Thoracic aorta (tissue), 2 donors: ENCODE results near the gene FAM90A26. TPM values are rescaled to one million over a fixed set of nuclear protein-coding genes. Genes with fewer than 3 reads are reported as not detected.
"Not testable (repeated sequence)": the region's sequence is repeated elsewhere in the genome, so short reads cannot be mapped to it uniquely, and the experiment has no call there.

ENCODE experiments used
- ATAC-seq: fragments of 150-250 bp; one replicate; pipeline ENCODE4 v1.8.0; 2017; ENCODE audit warnings: low read depth; ENCODE audit not compliant: insufficient number of reproducible peaks, low FRiP score
- DNase-seq: peaks from one replicate; pipeline ENCODE4 v3.0.0-alpha.2; 2020; ENCODE audit warnings: low spot score
- H3K27ac ChIP-seq, 2 donors: fragments of 200-600 bp; sonication (generic); 1 replicate in 1 of 2; 2 replicates in 1 of 2; pipeline ENCODE4 v1.5.1; 2016; ENCODE audit warnings: mild to moderate bottlenecking in 2 of 2, moderate library complexity in 2 of 2
- H3K27me3 ChIP-seq: fragments of 200-600 bp; sonication (generic); replicated peaks from 2 replicates; pipeline ENCODE4 v1.6.0; 2016; ENCODE audit warnings: mild to moderate bottlenecking; ENCODE audit not compliant: insufficient read depth
- H3K36me3 ChIP-seq: fragments of 200-600 bp; sonication (generic); one replicate; pipeline ENCODE4 v1.5.1; 2016
- H3K4me1 ChIP-seq, 2 donors: fragments of 200-600 bp; sonication (generic); 1 replicate in 1 of 2; 2 replicates in 1 of 2; pipeline versions ENCODE4 v1.5.1 to v1.6.0; 2016; ENCODE audit warnings: low read depth in 2 of 2, mild to moderate bottlenecking in 1 of 2; ENCODE audit not compliant: control insufficient read depth in 1 of 2
- H3K4me3 ChIP-seq: fragments of 200-600 bp; sonication (generic); 2 replicates; pipeline ENCODE4 v1.5.1; 2016; ENCODE audit warnings: mild to moderate bottlenecking
- H3K9me3 ChIP-seq: fragments of 200-600 bp; sonication (generic); 2 replicates; pipeline ENCODE4 v1.5.1; 2016
- CTCF ChIP-seq: fragments of 200-600 bp; sonication (generic); IDR thresholded peaks from one replicate; pipeline ENCODE4 v1.5.1; 2019; ENCODE audit warnings: antibody characterized with exemption
- total RNA-seq, 2 donors: library from RNA; depleted of rRNA; stranded (reverse); fragments of >200 nt; gene quantifications; one replicate each; pipeline versions ENCODE4 v1.1.0 to v1.2.3, GENCODE V29; 2016

The FAM90A26 gene
- total RNA-seq, 2 donors from 2014 or later: not detected

- H3K4me3 ChIP-seq: no peak overlapping the region
- no peak for TF ChIP-seq CTCF
- no peaks in the 10 kb centered on the region for H3K9me3 ChIP-seq
- no peak for DNase-seq
- no peak for ATAC-seq
- no peaks in the 10 kb centered on the region for H3K27me3 ChIP-seq
- H3K27ac ChIP-seq: no peak overlapping the region
- H3K4me1 ChIP-seq: no peaks in the 10 kb centered on the region
- H3K36me3 ChIP-seq: no peaks in the 10 kb centered on the region
These were observed 26.7 kb upstream of the FAM90A26 start for GRCh38 chr4:9143421-9144080.

- H3K4me3 ChIP-seq: no peak overlapping the region
- no peaks in the 10 kb centered on the region for H3K27me3 ChIP-seq
- H3K9me3 ChIP-seq: no peaks in the 10 kb centered on the region
- no peaks in the 10 kb centered on the region for H3K36me3 ChIP-seq
- no peak overlapping the region for H3K27ac ChIP-seq
- DNase-seq: no peak
- ATAC-seq: no peak
- no peaks in the 10 kb centered on the region for H3K4me1 ChIP-seq
- TF ChIP-seq CTCF: no peak
These were observed 23.2 kb upstream of the FAM90A26 start for GRCh38 chr4:9146967-9147366.

GRCh38 chr4:9147368-9147767 is 22.8 kb upstream of the FAM90A26 start:
- H3K4me3 ChIP-seq, ATAC-seq, DNase-seq, H3K27me3 ChIP-seq, H3K36me3 ChIP-seq, H3K27ac ChIP-seq, H3K9me3 ChIP-seq, H3K4me1 ChIP-seq: not testable (repeated sequence)

- H3K9me3 ChIP-seq, H3K4me3 ChIP-seq, ATAC-seq, H3K27me3 ChIP-seq, H3K27ac ChIP-seq, DNase-seq, H3K36me3 ChIP-seq, H3K4me1 ChIP-seq: not testable (repeated sequence)
These were observed 21.4 kb upstream of the FAM90A26 start for GRCh38 chr4:9148611-9149409.

GRCh38 chr4:9151809-9152179 is 18.4 kb upstream of the FAM90A26 start:
- ATAC-seq: not testable (repeated sequence)
- peak overlapping the region; percentile 78 to 88 for H3K27ac ChIP-seq

GRCh38 chr4:9152180-9153007 is 17.8 kb upstream of the FAM90A26 start:
- peak overlapping the region; percentile 87 for H3K4me3 ChIP-seq
- H3K4me1 ChIP-seq, ATAC-seq, H3K9me3 ChIP-seq, H3K27me3 ChIP-seq, H3K36me3 ChIP-seq: not testable (repeated sequence)
- peak overlapping the region; percentile 78 to 88 for H3K27ac ChIP-seq
- DNase-seq: peak; percentile 93

More at GRCh38 chr4:9151809-9152179, 18.4 kb upstream of the FAM90A26 start:
- H3K27me3 ChIP-seq, H3K9me3 ChIP-seq, H3K4me1 ChIP-seq, H3K36me3 ChIP-seq, DNase-seq: not testable (repeated sequence)
- H3K4me3 ChIP-seq: peak overlapping the region; percentile 74

- ATAC-seq (peak; percentile 100), DNase-seq (peak; percentile 89)
- H3K36me3 ChIP-seq, H3K27me3 ChIP-seq, H3K9me3 ChIP-seq, H3K4me1 ChIP-seq: not testable (repeated sequence)
- peak overlapping the region; percentile 87 for H3K4me3 ChIP-seq
- H3K27ac ChIP-seq: peak overlapping the region in 1 of 2 donors; percentile 64
These were observed 17.1 kb upstream of the FAM90A26 start for GRCh38 chr4:9153008-9153570.

GRCh38 chr4:9153571-9154157 is 16.5 kb upstream of the FAM90A26 start:
- Histone ChIP-seq H3K27ac (peak overlapping the region in 1 of 2 donors; percentile 64), H3K4me3 (peak overlapping the region; percentile 87)
- DNase-seq, H3K36me3 ChIP-seq, H3K9me3 ChIP-seq, H3K27me3 ChIP-seq, H3K4me1 ChIP-seq, ATAC-seq: not testable (repeated sequence)

GRCh38 chr4:9155101-9155886 is 14.9 kb upstream of the FAM90A26 start:
- H3K4me1 ChIP-seq, H3K4me3 ChIP-seq, H3K27ac ChIP-seq, DNase-seq, H3K36me3 ChIP-seq, ATAC-seq, H3K9me3 ChIP-seq, H3K27me3 ChIP-seq: not testable (repeated sequence)
